GM19397 (cell line): Measurements from ENCODE around the gene GPX2.

Experiments
- ATAC-seq: cut with Tn5 transposase; IDR thresholded peaks from one replicate; pipeline ENCODE4 v1.9.1; 2021; ENCODE audit warnings: mild to moderate bottlenecking, moderate library complexity; ENCODE audit not compliant: unreplicated experiment

Gene GPX2

GRCh38 chr14:64960762-64961276 lies 18.3 kb upstream of the GPX2 start:
- no peak for ATAC-seq

- ATAC-seq: no peak
Measured at GRCh38 chr14:64958743-64959142, 16.2 kb upstream of the GPX2 start.

- ATAC-seq: no peak
Measured at GRCh38 chr14:64958201-64958600, 15.7 kb upstream of the GPX2 start.

GRCh38 chr14:64956697-64957406 lies 14.3 kb upstream of the GPX2 start:
- no peak for ATAC-seq

- ATAC-seq: no peak
Measured at GRCh38 chr14:64955297-64955696, 12.8 kb upstream of the GPX2 start.

- no peak for ATAC-seq
Measured at GRCh38 chr14:64954491-64955240, 12.1 kb upstream of the GPX2 start.

GRCh38 chr14:64953661-64954060 lies 11.1 kb upstream of the GPX2 start:
- ATAC-seq: no peak

- no peak for ATAC-seq
Measured at GRCh38 chr14:64953310-64953654, 10.7 kb upstream of the GPX2 start.

- ATAC-seq: no peak
Measured at GRCh38 chr14:64952598-64953309, 10.2 kb upstream of the GPX2 start.

GRCh38 chr14:64951724-64952123 lies 9.2 kb upstream of the GPX2 start:
- ATAC-seq: no peak

GRCh38 chr14:64951291-64951690 lies 8.7 kb upstream of the GPX2 start:
- ATAC-seq: no peak

- no peak for ATAC-seq
Measured at GRCh38 chr14:64950889-64951288, 8.3 kb upstream of the GPX2 start.

GRCh38 chr14:64948612-64949210 lies 6.2 kb upstream of the GPX2 start:
- ATAC-seq: no peak

- ATAC-seq: no peak
Measured at GRCh38 chr14:64947710-64948611, 5.4 kb upstream of the GPX2 start.

- ATAC-seq: no peak
Measured at GRCh38 chr14:64946310-64947045, 3.9 kb upstream of the GPX2 start.

GRCh38 chr14:64945431-64946178 lies 3.1 kb upstream of the GPX2 start:
- no peak for ATAC-seq

GRCh38 chr14:64944861-64945260 lies 2.3 kb upstream of the GPX2 start:
- ATAC-seq: no peak

- ATAC-seq: no peak
Measured at GRCh38 chr14:64944041-64944440, 1.5 kb upstream of the GPX2 start.

GRCh38 chr14:64943556-64943955 lies 1.0 kb upstream of the GPX2 start:
- no peak for ATAC-seq
